GM12874 (cell line): ENCODE measurements around the gene FOXO1.

Experiments
- CTCF ChIP-seq: IDR thresholded peaks from 2 replicates; pipeline ENCODE4 v1.5.1; 2011; ENCODE audit warnings: low read depth, mild to moderate bottlenecking, control low read depth, low read length, moderate library complexity; ENCODE audit not compliant: insufficient read depth

Gene FOXO1

DNA sequence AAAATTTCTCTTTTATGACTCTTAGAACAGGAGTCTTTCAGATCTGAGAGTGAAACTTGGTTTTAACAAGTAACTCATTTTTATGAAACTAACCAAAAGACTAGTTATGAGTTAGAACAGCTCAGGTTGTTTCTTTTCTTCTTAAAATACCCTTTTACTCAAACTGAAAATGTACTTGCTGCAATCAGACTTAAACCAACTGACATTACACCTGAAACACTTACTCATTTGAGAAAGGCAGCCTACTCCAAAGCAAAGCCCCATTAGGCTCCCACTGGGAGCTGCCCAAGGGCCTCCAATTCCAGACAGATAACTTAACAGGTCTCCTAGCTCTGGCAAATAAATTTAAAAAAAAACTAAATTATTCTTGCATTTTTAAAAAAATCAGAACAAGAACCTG, 3.6 kb downstream of the FOXO1 start:
- TF ChIP-seq CTCF, result no peak

DNA sequence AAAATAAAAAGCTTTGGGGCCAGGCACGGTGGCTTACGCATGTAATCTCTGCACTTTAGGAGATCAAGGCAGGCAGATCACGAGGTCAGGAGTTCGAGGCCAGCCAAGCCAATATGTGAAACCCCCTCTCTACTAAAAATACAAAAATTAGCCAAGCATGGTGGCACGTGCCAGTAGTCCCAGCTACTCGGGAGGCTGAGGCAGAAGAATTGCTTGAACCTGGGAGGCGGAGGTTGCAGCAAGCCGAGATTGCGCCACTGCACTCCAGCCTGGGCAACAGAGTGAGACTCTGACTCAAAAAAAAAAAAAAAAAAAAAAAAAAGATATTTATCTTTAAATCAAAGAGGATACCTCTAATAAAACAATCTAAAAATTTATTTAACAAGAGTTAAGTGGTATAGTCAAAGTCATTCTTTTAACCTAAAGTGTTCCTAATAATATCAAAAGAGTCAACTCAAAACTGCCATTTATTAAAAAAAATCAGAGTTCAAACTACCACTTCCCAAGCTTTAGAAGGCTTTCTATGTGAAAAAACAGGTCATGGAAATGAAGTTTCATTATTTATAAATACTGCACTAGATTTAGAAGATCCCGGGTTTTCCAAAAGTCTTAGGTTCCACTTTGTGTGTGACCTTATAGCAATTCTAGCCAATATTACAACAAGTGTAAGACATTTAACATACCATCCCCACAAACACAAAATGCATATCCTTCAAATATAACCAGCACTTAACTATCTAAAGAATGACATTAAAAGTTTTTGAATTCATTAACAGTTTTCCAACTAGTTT, 4.4 kb downstream of the FOXO1 start:
- TF ChIP-seq CTCF, result no peak

- TF ChIP-seq CTCF, result no peak
Measured at GRCh38 chr13:40660692-40661091, 5.7 kb downstream of the FOXO1 start.

GRCh38 chr13:40660141-40660664, 6.2 kb downstream of the FOXO1 start:
- no peak for TF ChIP-seq CTCF

DNA sequence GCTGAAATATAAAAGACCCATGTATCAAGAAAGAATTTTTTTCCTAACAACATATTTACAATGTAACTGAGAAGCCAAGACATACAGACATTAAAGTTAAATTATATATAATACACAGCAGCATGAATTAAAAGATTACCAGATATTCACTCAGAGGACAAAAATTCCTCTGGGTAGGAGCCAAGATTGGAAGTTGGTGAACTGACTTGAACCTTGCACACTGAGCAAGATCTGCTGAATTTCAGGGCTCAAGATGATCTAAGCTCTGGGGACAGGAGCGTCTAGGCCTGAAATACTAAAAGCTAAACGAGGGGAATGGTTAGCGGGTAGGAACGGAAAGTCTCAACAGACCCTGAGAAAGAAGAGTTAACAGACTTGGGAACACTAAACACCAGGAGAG, 8.5 kb downstream of the FOXO1 start:
- TF ChIP-seq CTCF, result no peak

DNA sequence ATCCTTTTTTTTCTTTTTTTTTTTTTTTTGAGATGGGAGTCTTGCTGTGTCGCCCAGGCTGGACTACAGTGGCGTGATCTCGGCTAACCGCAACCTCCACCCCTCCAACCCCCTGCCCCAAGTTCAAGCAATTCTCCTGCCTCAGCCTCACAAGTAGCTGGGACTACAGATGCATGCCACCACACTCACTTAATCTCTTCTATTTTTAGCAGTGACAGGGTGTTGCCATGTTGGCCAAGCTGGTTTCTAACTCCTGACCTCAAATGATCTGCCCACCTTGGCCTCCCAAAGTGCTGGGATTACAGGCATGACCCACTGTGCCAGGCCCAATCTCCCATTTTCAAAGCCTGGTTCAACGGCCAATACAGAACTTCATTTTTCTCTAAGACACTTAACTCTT, 9.1 kb downstream of the FOXO1 start:
- no peak for TF ChIP-seq CTCF

DNA sequence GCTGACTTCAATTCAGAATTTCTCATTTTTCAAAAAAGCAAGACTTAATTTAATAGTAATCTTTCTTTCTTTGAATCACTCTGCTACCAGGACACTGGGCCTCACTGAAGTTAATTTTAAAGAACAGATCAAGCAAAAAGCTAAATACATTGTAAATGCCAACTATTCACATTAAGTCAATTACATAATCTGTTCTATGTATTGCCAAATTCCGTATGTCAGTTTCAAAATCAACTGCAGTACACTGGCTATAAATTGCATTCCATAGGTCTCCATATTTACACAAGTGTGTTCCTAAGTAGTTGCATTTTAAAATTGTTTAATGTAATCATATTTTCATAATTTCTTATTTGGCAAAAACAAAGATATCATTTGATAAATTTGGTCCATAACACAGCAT, 10.1 kb downstream of the FOXO1 start:
- no peak for TF ChIP-seq CTCF
